Activated CD4-positive, CD25-positive, alpha-beta regulatory T cell treated with anti-CD3 and anti-CD28 coated beads, Interleukin-2, amount 50 U/mL, for 24 hours (primary cell): Measurements from ENCODE around the gene GNB1L.
"Not testable (repeated sequence)": the region's sequence is repeated elsewhere in the genome, so short reads cannot be mapped to it uniquely, and the experiment has no call there.

Source experiments
- ATAC-seq, 2 donors: fragments of 150-1000 bp; cut with Tn5 transposase; one replicate each; pipeline ENCODE4 v1.10.0; 2021; ENCODE audit warnings: mild to moderate bottlenecking in 1 of 2, moderate library complexity in 1 of 2

The GNB1L gene

GRCh38 chr22:19888131-19888746 is 33.6 kb upstream of the GNB1L start:
- no peak for ATAC-seq

GRCh38 chr22:19887256-19887985 is 32.7 kb upstream of the GNB1L start:
- ATAC-seq: no peak

DNA sequence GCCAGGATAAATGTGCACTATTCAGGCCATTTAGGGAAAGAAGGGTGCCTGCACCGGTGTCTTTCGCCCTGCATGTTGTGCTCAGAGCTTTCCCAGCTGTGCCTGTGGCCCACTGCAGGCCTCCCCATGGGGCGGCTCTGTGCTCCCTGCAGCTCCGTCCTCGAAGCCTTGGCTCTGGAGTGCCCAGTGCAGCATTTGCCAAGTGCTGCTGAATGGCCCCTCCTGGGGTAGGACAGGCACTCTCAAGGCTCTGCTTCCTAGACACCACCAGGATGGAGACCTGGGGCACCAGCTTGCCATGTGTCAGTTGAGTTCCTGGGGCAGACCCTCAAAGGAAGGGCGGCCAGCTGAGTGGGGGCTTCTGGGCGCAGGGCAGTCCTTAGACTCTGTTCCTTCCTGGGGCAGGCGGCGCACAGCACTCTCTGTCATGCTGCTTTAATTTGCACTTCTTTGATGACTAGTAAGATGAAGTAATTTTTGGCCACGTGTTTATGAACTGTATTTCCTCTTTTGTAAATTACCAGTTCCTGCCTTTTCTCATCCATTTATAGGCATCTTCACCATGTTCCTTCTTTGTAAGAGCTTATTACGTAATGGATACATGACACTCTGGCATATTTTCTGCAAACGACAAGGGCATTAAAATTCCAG is 32.1 kb upstream of the GNB1L start:
- peak; percentile 33 to 39 for ATAC-seq

DNA sequence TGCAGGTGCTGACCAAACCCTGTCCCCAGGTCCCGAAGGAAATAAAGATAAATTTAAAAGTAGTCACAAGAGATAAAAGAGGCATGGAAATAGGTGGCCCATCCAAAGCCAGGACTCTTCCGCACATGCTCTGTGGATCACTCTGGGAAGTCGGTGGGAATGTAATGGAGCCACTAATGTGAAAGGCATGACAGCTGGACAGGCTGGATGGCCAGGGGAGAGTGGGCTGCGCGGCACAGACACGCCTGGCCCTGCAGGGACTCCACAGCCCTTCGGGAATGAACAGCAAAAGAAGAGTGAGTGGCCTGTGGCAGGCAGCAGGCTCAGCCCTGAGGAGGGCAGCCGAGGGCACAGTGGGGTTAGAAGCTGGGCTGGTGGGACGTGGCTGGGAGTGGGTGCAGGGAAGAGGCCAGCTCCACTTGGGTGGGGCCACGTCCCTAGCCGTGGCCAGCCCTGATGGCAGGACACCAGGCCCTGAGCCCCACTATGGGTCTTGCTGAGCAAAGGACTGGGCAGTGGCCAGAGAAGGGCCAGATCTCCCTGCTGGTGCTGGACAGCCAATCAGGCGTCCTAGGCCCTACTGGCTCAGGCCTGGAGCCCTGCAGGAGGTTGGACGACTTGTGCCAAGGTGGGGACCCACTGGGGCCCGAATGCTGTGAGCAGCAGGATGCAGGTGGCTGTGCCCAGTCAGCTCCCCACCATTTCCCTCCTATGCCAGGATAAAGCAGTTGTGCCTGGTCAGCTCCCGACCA is 31.3 kb upstream of the GNB1L start:
- no peak for ATAC-seq

- no peak for ATAC-seq
These were observed 30.5 kb upstream of the GNB1L start for GRCh38 chr22:19884954-19885751.

DNA sequence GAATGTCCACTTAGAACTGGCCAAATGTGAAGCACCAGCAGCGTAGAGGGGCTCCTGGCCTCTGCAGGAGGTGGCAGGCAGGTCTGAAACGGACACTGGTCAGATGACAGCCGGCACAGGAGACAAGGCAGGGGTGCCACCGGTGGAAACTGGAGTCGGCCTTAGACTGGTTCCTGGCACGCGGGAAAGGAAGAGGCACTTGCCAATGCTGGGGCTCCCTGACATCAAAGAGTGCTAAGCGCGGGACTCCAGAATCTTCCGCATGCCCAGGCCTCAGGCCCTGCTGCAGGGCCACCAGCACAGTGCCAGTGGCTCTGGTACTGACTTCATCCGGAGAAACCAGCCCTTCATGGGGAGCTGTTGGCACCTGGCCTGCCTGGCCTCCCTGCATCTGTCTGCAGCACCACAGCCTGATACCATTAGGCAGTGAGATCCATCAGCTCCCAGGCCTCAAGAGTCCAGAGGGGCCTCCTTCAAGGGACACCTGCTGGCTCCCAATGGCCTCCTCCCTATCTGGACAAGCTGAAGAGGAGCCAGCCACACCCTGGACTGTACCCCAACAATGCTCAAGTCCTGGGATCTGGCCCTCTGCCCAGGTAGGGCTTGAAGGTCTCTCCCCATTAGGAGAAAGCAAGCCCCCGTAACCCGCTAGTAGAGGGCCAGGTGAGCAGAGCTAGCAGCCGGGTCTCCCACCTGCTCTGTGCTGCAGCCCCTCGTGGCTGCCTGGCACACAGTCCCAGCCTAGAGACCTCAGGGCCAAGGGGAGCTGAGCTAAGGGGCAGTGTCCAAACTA is 29.7 kb upstream of the GNB1L start:
- no peak for ATAC-seq

- not testable (repeated sequence) for ATAC-seq
These were observed 28.8 kb upstream of the GNB1L start for GRCh38 chr22:19883446-19883845.

DNA sequence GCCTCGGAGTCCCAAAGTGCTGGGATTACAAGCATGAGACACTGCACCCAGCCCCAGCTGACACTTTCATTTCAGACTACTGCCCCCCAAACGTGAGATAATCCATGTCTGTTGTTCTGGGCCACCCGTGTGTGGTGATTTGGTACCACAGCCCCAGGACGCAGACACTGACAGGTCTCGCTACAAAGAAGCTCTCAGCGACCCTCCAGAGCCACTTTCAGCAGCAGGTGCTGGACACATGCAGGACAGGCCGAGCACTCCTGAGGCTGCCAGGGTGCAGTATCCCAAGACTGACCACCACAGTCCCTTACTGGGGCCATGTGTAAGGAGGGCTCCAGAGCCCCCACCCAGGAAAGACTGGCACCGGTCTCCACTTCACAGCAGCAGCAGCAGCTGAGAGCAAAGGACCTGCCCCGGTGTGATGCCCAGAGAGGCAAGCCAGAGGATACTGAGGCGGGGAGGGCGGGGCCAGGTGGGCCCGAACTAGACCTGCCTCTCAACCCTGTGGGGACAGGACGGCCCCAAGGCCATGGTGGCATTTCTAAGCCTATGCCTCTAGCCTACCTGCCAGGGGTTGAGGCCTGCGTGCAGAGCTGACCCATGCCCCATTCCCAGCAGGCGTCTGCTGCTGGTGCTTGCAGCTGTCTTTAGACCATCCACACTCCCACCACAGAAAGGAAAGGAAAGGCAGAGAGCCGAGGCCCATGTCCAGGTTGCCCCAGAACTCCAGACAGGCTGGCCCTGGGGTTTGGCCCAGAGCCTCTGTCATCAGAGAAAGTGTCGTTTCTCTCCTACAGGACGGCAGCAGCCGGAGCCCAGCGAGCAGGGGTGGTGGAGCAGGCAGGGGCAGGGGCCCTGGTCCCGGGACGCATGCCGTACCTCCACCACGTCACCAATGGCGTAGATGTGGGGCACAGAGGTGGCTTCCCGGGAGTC is 28.0 kb upstream of the GNB1L start:
- no peak for ATAC-seq

- ATAC-seq: no peak
These were observed 26.3 kb upstream of the GNB1L start for GRCh38 chr22:19880786-19881569.

- no peak for ATAC-seq
These were observed 25.5 kb upstream of the GNB1L start for GRCh38 chr22:19879992-19880785.

- no peak for ATAC-seq
These were observed 24.9 kb upstream of the GNB1L start for GRCh38 chr22:19879643-19879991.

GRCh38 chr22:19879246-19879570 is 24.5 kb upstream of the GNB1L start:
- no peak for ATAC-seq

DNA sequence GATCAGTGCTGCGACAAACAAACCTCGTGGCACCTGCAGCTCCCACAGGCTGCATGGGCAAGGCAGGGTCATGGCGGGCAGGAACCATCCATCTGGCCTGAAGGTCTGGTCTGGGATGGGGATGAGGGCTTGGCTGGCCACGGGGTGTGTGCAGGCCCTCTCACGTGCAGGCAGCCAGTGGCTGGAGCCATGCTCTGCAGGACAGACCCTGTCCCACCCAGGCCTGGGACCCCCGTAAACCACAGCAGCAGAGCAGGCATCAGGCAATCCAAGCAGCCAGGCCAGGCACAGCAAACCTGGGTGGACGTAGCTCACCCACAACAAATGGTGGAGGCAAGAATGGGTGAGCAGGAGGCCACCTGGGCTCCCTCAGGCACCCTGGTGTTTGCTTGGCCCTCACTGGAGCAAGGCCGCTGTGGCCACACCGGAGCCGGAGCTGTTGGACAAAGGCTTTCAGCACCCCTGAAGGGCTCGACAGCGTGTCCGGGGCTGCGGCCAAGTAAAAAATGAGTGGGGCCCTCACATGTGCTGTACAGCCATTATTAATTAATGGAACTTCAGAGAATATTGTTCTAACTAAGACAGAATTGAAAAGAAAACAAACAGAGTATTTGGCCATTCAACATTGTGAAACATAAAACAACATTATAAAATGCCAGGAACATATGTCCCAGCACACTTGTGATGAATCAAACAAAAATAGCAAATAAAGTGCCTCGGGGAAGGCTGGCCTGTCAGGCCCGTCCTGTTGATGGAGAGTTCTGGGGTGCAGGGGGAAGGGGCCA is 24.0 kb upstream of the GNB1L start:
- no peak for ATAC-seq

GRCh38 chr22:19877626-19878339 is 23.1 kb upstream of the GNB1L start:
- ATAC-seq: no peak

- no peak for ATAC-seq
These were observed 22.4 kb upstream of the GNB1L start for GRCh38 chr22:19876941-19877625.

DNA sequence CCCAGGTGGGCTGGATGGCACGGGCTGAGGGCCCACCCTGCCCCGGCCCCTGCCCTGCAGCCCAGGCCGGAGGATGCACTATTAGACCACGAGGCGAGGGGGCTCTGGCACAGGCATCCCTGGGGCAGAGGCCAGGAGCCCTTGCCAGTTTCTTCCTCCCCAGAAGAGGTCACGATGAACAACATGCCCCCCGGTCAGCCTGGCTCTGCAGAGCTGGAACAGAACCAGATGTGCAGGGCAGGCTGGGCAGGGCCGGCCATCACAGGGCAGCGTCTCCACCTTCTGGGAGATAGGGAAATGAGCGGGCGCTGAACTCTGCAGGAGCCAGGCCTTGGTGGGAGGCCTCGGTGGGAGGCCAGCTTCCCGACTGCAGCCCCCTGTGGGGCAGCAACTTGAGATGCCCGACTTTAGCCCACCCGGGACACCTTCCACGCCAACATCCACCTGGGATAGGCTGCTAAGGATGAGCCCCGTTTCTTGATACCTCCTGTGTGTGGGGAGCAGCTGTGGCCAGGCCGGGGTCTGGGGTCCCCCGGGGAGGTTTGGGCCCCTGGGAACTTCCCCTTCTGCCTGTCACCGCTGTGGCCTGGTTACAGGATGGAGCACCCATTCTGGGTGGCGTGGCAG is 21.8 kb upstream of the GNB1L start:
- no peak for ATAC-seq
